AG10803 (cell line): ENCODE data around the gene CHRDL2.
"Not testable (repeated sequence)": the region's sequence is repeated elsewhere in the genome, so short reads cannot be mapped to it uniquely, and the experiment has no call there.

Experiments
- DNase-seq: peaks from one replicate; pipeline ENCODE4 v3.0.0; 2010; ENCODE audit warnings: low read depth
- H3K4me3 ChIP-seq: 2 replicates; pipeline ENCODE4 v1.5.1; 2011; ENCODE audit warnings: mild to moderate bottlenecking, low read length, control low read depth
- TF ChIP-seq, protein P1 (sequence below): conservative IDR thresholded peaks from 2 replicates; pipeline ENCODE4 v1.5.1; 2011; ENCODE audit warnings: mild to moderate bottlenecking, low read length, control low read depth, inconsistent platforms

Gene CHRDL2

DNA sequence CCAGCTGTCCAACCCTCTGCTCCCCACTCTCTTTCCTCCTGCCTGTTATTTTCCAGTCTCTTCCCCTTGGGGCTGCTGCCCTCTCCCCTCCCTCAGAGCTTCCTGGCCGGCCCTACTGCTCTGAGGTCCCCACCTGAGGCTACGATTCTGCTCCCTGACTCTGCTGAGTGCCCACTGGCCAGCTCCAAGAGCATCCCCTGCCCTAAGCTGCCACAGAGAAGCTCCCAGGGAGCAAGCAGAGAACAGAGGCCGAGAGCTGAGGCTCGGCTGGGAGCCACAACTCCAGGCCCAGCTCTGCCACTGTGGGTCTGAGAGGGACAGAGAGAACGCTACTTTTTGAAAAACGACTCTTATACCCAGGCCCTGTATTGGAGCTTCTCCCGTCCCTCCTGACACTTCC is 61.1 kb downstream of the CHRDL2 start:
- TF ChIP-seq, protein P1, sequence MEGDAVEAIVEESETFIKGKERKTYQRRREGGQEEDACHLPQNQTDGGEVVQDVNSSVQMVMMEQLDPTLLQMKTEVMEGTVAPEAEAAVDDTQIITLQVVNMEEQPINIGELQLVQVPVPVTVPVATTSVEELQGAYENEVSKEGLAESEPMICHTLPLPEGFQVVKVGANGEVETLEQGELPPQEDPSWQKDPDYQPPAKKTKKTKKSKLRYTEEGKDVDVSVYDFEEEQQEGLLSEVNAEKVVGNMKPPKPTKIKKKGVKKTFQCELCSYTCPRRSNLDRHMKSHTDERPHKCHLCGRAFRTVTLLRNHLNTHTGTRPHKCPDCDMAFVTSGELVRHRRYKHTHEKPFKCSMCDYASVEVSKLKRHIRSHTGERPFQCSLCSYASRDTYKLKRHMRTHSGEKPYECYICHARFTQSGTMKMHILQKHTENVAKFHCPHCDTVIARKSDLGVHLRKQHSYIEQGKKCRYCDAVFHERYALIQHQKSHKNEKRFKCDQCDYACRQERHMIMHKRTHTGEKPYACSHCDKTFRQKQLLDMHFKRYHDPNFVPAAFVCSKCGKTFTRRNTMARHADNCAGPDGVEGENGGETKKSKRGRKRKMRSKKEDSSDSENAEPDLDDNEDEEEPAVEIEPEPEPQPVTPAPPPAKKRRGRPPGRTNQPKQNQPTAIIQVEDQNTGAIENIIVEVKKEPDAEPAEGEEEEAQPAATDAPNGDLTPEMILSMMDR: no peak
- H3K4me3 ChIP-seq: no peak overlapping the region
- DNase-seq: no peak

DNA sequence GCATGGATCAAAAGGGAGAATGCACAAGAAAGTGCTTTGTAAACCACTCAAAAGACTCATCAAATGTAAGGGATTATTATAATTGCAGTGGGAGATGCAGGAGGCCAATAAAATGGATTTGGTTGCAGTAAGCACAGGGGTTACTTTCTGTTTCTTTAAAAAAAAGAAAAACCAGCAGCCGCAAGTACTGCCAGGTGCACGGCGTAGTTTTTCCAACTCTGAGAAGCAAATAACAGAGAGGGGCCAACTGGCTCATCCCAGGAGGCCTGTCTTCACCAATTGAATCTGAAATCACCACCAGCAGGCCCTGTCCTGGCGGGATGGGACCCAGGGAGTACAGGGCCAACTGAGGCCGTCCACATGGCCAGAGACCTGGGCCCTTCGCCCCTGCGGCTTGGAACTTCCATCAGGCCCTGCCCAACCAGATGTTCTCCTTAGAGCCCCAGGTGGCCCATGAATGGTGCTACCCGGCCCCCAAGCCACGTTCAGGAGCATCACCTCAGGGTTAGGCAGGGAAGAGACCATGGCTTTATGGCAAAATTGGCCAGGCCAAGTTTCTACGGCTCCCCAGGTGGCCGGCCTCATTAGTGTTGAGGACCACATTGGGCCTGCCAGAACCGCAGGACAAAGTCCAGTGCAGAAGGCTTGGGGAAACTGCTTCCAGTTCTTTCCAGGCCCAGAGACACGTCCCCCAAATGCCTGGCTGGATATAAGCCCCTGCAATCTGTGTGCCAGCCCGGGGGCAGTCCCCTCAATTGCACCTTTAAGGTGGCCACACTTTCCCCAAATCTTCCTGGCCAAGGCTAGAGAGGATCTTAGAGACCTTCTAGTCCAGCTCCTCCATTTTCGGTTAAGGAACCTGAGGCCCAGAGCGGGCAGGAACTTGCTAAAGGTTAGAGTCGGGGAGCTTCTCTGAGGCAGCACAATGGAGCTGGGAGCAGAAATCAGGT is 61.7 kb downstream of the CHRDL2 start:
- TF ChIP-seq, protein P1: no peak
- DNase-seq: no peak
- no peak overlapping the region for H3K4me3 ChIP-seq

DNA sequence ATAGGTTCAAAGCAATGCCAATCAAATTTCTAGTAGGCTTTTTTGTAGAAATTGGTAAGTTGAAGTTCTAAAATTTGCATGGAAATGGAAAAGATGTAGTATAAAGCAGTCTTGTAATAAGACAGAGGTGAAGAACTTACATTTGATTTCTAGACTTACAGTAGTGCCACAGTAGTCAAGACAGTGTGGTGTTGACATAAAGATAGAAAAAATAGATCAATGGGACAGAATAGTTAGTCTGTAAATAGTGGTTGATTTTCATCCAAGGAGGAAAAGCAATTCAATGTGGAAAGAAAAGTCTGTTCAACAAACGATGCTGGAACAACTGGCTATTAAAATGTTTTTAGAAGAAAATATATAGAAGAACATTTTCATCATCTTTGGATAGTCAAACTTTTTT is 67.9 kb downstream of the CHRDL2 start:
- H3K4me3 ChIP-seq: no peak overlapping the region
- TF ChIP-seq, protein P1: no peak
- DNase-seq: no peak

DNA sequence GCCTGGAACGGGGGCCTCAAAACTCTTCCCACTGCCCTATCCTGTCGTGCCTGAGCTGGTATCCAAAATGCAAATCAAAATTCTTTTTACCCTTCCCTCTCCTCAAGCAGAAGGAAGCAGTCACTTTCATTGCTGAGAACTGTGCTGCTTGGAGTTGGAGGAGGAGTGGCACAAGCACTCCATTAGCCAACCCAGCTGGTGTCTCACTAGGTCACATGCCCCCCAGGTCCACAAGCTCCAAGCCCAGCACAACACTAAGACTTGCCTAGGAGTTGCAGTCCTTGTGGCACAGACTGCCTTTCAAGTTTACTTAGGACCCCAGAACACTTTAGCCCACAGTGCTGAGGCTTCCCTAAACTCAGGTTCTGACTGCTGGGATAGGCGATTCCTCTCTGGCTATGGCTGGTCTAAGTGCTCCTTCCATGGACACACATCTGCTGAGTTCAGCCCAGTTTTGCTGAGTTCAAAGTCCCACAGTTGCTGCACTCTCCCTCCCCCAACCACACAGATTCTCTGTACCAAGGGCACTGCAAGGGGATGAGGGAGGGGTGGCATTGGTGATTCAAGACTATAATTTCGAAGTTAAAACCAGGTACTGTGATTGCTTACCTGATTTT is 68.6 kb downstream of the CHRDL2 start:
- DNase-seq: no peak
- TF ChIP-seq, protein P1: no peak
- no peak overlapping the region for H3K4me3 ChIP-seq

DNA sequence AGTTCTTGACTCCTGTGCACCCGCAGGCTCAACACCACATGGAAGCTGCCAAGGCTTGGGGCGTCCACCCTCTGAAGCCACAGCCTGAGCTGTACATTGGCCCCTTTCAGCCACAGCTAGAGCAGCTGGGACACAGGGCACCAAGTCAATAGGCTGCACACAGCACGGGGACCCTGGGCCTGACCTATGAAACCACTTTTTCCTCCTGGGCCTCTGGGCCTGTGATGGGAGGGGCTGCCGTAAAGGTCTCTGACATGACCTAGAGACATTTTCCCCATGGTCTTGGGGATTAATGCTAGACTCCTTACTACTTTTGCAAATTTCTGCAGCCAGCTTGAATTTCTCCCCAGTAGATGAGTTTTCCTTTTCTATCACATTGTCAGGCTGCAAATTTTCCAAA is 72.1 kb downstream of the CHRDL2 start:
- not testable (repeated sequence) for H3K4me3 ChIP-seq, DNase-seq

DNA sequence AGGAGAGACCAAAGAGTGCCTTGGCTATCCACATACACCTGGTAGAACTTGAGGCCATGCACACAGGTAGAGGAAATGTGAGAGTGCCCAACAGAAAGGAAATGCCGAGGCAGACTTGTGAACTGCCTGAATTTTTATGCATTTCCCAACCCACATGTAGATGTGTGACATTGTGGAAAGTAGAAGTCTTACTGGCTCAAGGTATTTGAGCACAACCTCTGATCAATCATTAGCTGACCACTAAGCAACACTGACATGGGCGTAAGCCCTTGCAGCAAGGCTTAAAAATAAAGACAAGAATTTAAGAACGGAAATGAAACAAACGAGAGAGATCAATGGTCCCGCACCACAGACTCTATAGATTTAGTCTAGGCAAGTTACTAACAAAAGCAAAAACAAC is 76.2 kb downstream of the CHRDL2 start:
- TF ChIP-seq, protein P1: no peak
- DNase-seq: no peak
- H3K4me3 ChIP-seq: no peak overlapping the region

DNA sequence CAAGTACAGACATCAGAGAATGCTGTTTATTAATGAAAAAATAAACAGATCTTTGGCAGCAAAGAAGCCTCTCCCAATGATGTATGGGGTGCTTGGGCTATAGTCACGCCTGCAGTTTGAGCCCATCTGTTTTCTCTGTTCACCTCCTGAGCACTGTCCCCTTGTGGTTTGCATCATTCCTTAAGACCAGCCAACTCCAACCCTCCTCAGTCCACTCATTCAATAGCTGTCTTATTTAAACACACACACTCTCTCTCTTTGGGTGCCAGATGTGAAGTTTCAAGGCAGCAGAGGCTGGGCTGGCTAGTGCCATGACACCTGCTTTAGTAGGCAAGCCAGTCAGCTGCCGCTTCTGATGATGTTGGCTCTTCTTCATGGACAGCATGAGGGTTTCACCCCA is 80.7 kb downstream of the CHRDL2 start:
- H3K4me3 ChIP-seq: no peak overlapping the region
- DNase-seq: peak; percentile 94
- TF ChIP-seq, protein P1: no peak
